ENCODE measurements around the gene LRWD1. TPM values are rescaled to one million over a fixed set of nuclear protein-coding genes. Genes with fewer than 3 reads are reported as not detected.

LRWD1 gene
- total RNA-seq, 1 experiment from 2014 or later: 39.6 TPM

DNA sequence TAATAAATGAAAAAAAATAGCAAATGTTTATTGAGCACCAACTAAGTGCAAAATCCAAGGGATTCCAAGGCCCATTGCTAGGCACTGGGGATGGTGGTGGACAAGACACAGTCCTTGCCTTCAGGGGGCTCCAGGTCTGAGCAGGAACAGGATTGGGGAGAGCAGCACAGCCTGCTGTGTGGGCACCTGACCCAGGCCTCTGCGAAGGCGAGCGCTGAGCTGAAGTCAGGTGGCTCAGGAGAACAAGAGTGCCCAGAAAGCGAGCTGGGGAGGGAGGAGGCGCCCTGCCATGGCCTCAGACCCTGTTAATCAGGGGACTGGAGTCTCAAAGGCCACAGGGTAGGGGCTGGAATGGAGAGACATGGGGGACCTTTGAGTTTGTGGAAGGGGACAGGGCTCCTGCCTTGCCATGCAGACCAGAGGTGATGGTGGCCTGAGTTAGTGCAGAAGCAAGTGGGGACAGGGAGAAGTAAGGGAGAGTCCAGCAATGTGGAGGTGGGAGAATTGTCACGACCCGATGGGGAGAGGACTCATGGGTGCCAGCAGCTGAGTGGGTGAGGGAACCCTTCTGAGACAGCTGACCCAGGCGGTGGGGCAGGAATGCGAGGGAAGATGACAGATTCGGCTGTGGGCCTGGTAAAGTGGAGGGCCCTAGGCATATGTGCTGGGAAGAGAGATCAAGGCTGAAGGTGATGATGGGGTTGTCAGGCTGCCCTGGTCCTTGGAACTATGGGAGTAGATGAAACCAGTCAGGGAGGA, 35.5 kb upstream of the LRWD1 start:
- Mint-ChIP-seq H3K9me3 (no peaks in the 10 kb centered on the region), H3K27me3 (ENCODE audit: low read depth) (no peaks in the 10 kb centered on the region), H3K4me3 (no peak overlapping the region), H3K4me1 (peaks cover 24% of the 10 kb centered on the region), H3K36me3 (peaks cover 26% of the 10 kb centered on the region), H3K27ac (peak overlapping the region; percentile 2; the same call in 1 of the 2 replicates)
- ATAC-seq (no peak), DNase-seq (ENCODE audit: low spot score) (no peak)
- CTCF ChIA-PET: interaction anchor here (0.5 to 2.0 kb wide), 3 partner anchors 17 to 130 kb away, joined by 3 to 7 read pairs (median 4); no protein-coding TSS in a partner anchor
- POLR2A ChIA-PET: no interaction called here
- TF ChIP-seq ZBTB21 (CRISPR knock-in tag; IDR thresholded peaks at IDR 0.05; ENCODE audit: borderline replicate concordance): no peak
- TF ChIP-seq, protein P1, sequence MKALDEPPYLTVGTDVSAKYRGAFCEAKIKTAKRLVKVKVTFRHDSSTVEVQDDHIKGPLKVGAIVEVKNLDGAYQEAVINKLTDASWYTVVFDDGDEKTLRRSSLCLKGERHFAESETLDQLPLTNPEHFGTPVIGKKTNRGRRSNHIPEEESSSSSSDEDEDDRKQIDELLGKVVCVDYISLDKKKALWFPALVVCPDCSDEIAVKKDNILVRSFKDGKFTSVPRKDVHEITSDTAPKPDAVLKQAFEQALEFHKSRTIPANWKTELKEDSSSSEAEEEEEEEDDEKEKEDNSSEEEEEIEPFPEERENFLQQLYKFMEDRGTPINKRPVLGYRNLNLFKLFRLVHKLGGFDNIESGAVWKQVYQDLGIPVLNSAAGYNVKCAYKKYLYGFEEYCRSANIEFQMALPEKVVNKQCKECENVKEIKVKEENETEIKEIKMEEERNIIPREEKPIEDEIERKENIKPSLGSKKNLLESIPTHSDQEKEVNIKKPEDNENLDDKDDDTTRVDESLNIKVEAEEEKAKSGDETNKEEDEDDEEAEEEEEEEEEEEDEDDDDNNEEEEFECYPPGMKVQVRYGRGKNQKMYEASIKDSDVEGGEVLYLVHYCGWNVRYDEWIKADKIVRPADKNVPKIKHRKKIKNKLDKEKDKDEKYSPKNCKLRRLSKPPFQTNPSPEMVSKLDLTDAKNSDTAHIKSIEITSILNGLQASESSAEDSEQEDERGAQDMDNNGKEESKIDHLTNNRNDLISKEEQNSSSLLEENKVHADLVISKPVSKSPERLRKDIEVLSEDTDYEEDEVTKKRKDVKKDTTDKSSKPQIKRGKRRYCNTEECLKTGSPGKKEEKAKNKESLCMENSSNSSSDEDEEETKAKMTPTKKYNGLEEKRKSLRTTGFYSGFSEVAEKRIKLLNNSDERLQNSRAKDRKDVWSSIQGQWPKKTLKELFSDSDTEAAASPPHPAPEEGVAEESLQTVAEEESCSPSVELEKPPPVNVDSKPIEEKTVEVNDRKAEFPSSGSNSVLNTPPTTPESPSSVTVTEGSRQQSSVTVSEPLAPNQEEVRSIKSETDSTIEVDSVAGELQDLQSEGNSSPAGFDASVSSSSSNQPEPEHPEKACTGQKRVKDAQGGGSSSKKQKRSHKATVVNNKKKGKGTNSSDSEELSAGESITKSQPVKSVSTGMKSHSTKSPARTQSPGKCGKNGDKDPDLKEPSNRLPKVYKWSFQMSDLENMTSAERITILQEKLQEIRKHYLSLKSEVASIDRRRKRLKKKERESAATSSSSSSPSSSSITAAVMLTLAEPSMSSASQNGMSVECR (CRISPR knock-in tag; IDR thresholded peaks at IDR 0.05; ENCODE audit: borderline replicate concordance): no peak
- no peak for TF ChIP-seq IRF2 (CRISPR knock-in tag; IDR thresholded peaks at IDR 0.05; ENCODE audit: borderline replicate concordance, low read depth)
- TF ChIP-seq, protein P2, sequence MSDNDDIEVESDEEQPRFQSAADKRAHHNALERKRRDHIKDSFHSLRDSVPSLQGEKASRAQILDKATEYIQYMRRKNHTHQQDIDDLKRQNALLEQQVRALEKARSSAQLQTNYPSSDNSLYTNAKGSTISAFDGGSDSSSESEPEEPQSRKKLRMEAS (CRISPR knock-in tag; IDR thresholded peaks at IDR 0.05): no peak
- no peak for TF ChIP-seq ZNF396 (CRISPR knock-in tag; IDR thresholded peaks at IDR 0.05; ENCODE audit: borderline replicate concordance)
- TF ChIP-seq, protein P3, sequence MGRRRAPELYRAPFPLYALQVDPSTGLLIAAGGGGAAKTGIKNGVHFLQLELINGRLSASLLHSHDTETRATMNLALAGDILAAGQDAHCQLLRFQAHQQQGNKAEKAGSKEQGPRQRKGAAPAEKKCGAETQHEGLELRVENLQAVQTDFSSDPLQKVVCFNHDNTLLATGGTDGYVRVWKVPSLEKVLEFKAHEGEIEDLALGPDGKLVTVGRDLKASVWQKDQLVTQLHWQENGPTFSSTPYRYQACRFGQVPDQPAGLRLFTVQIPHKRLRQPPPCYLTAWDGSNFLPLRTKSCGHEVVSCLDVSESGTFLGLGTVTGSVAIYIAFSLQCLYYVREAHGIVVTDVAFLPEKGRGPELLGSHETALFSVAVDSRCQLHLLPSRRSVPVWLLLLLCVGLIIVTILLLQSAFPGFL (CRISPR knock-in tag; IDR thresholded peaks at IDR 0.05; ENCODE audit: borderline replicate concordance): no peak
- TF ChIP-seq, protein P4, sequence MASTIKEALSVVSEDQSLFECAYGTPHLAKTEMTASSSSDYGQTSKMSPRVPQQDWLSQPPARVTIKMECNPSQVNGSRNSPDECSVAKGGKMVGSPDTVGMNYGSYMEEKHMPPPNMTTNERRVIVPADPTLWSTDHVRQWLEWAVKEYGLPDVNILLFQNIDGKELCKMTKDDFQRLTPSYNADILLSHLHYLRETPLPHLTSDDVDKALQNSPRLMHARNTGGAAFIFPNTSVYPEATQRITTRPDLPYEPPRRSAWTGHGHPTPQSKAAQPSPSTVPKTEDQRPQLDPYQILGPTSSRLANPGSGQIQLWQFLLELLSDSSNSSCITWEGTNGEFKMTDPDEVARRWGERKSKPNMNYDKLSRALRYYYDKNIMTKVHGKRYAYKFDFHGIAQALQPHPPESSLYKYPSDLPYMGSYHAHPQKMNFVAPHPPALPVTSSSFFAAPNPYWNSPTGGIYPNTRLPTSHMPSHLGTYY (CRISPR knock-in tag; IDR thresholded peaks at IDR 0.05): no peak
- no peak for TF ChIP-seq PRRX2 (CRISPR knock-in tag; IDR thresholded peaks at IDR 0.05)
- no peak for TF ChIP-seq SOX15 (CRISPR knock-in tag; IDR thresholded peaks at IDR 0.05)
- no peak for TF ChIP-seq FOXP1 (CRISPR knock-in tag; IDR thresholded peaks at IDR 0.05; ENCODE audit: borderline replicate concordance)
- TF ChIP-seq JUN (CRISPR knock-in tag; IDR thresholded peaks at IDR 0.05): no peak

DNA sequence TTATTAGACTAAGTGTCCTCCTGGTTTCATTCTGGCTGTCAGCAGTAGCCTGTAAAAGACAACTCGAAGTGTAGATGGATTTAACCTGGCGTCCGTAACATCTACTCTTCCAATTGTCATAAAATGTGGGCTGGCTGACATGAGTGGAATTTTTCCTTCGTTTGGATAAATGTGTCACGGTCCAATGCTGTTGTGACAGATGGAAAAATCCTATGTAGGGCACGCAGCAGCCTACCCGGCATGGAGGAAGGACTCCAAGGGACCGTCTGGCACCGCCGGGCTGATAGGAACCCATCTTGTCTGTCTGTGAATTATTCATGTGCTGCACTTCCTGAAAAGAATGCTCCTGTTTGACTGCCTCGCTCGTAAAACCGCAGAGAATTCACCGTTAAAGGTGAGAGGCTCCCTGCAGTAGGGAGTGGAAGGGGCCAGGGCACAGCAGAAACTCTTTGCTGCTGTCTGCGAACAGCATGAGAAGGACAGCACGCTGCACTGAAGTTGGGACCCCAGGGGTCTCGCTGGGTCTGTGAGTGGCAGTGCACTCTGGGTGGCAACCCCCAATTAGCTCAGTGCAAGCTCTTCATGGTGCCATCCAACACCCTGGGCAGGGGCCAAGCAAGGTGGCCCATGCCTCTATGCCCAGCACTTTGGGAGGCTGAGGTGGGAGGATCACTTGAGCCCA, 33.0 kb upstream of the LRWD1 start:
- TF ChIP-seq, protein P4 (CRISPR knock-in tag; IDR thresholded peaks at IDR 0.05): no peak
- 0 out of 2 replicates have a peak, but pooled peaks have one; percentile 29 for TF ChIP-seq ZNF121 (CRISPR knock-in tag; IDR thresholded peaks at IDR 0.05)
- Mint-ChIP-seq H3K4me1 (peaks cover 29% of the 10 kb centered on the region), H3K36me3 (peaks cover 4% of the 10 kb centered on the region; the same call in 1 of the 2 replicates), H3K27ac (peak overlapping the region; percentile 70; the same call in 1 of the 2 replicates), H3K4me3 (peak overlapping the region; percentile 75), H3K9me3 (no peaks in the 10 kb centered on the region), H3K27me3 (ENCODE audit: low read depth) (no peaks in the 10 kb centered on the region)
- ATAC-seq (no peak), DNase-seq (ENCODE audit: low spot score) (no peak)
- CTCF ChIA-PET: interaction anchor here (5.3 kb wide), 1 partner anchor 27 kb away, joined by 21 read pairs; no protein-coding TSS in a partner anchor
- POLR2A ChIA-PET: interaction anchor here (1.0 kb wide), 1 partner anchor 10 kb away, joined by 3 read pairs; no protein-coding TSS in a partner anchor

All from WTC11 (cell line).